ENCODE measurements around the gene ZRANB3. TPM values are rescaled to one million over a fixed set of nuclear protein-coding genes. Genes with fewer than 3 reads are reported as not detected.

Gene ZRANB3
- total and polyA plus RNA-seq, 2 donors (not counting 3 experiments of a cell fraction or from before 2014, with no cell fraction given), result 2.2 to 6.0 TPM

DNA sequence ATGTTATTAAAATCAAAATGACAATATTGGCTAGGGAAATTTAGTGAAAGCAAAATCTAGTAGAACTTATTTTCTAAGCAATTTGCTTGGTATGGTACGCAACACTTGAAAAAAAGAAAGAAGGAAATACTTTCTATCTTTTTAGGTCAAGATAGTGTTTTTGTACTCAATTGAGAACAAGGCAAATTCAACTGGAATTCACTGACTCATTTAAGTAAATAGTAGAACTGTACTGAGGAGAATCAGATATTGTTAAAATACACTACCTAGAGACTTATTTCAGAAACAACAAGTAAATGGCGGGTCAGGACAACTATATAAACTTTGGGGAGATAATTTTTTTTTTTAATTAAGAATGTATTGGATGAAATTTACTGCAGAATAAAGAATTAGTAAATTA is 18.9 kb downstream of the ZRANB3 start:
- Histone ChIP-seq H3K9me3 (replicated peaks; ENCODE audit: control insufficient read depth, insufficient read depth, low read length) (no peaks in the 10 kb centered on the region), H4K20me1 (replicated peaks; ENCODE audit: control insufficient read depth, extremely low read depth, insufficient read depth, low read length) (no peaks in the 10 kb centered on the region), H3K4me1 (ENCODE audit: control insufficient read depth, extremely low read depth, insufficient read depth, low read length) (no peaks in the 10 kb centered on the region), H3K27ac (ENCODE audit: insufficient read depth, low read depth, low read length) (no peak overlapping the region), H3K9me1 (replicated peaks; ENCODE audit: control insufficient read depth, extremely low read depth, insufficient read depth, low read length) (no peaks in the 10 kb centered on the region), H3K27me3 (ENCODE audit: control insufficient read depth in 2 of 2, insufficient read depth in 2 of 2, low read length in 2 of 2) (no peaks in the 10 kb centered on the region), H3K9ac (replicated peaks; ENCODE audit: extremely low read depth, insufficient read depth, low read length) (no peak overlapping the region), H3K36me3 (ENCODE audit: control insufficient read depth in 2 of 2, extremely low read depth in 1 of 2, insufficient read depth in 2 of 2, low read length in 2 of 2) (no peaks in the 10 kb centered on the region), H2AFZ (ENCODE audit: low read depth, low read length) (no peak overlapping the region), H3K79me2 (ENCODE audit: control insufficient read depth, insufficient read depth, low read length) (no peaks in the 10 kb centered on the region), H3K4me3 (replicated peaks in 1 of 3; ENCODE audit: insufficient read depth in 1 of 3, low read depth in 1 of 3, low read length in 3 of 3) (no peak overlapping the region), H3K4me2 (ENCODE audit: insufficient read depth, low read length) (no peak overlapping the region)
- ChIA-PET POLR2A (no interaction called here), CTCF (no interaction called here)
- FAIRE-seq (no peak), DNase-seq (ENCODE audit: low read depth, low spot score) (no peak)
- intact Hi-C loops (cut with micrococcal nuclease) (no loop called here), dilution Hi-C loops (cut with MboI; ENCODE audit: extremely low pct_ligation_motif_present, low sequenced_read_pairs) (no loop called here)
- BruUV-seq (replicated peaks), result no TSS peak
- TF ChIP-seq POLR2A (IDR thresholded peaks at IDR 0.05; ENCODE audit: low read depth, low read length) (no peak), MYC (IDR thresholded peaks at IDR 0.05; ENCODE audit: low read depth, low read length) (no peak), FOS (IDR thresholded peaks at IDR 0.05; ENCODE audit: borderline replicate concordance, insufficient read depth, low read length) (no peak)
- TF ChIP-seq, protein P1, sequence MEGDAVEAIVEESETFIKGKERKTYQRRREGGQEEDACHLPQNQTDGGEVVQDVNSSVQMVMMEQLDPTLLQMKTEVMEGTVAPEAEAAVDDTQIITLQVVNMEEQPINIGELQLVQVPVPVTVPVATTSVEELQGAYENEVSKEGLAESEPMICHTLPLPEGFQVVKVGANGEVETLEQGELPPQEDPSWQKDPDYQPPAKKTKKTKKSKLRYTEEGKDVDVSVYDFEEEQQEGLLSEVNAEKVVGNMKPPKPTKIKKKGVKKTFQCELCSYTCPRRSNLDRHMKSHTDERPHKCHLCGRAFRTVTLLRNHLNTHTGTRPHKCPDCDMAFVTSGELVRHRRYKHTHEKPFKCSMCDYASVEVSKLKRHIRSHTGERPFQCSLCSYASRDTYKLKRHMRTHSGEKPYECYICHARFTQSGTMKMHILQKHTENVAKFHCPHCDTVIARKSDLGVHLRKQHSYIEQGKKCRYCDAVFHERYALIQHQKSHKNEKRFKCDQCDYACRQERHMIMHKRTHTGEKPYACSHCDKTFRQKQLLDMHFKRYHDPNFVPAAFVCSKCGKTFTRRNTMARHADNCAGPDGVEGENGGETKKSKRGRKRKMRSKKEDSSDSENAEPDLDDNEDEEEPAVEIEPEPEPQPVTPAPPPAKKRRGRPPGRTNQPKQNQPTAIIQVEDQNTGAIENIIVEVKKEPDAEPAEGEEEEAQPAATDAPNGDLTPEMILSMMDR (IDR thresholded peaks at IDR 0.05; ENCODE audit: extremely low read depth in 1 of 2, insufficient read depth in 1 of 2, low read depth in 1 of 2, low read length in 2 of 2), result no peak

- DNase-seq (ENCODE audit: low read depth, low spot score) (no peak), FAIRE-seq (no peak)
- intact Hi-C loops (cut with micrococcal nuclease), result no loop called here
- ChIA-PET CTCF (no interaction called here), POLR2A (no interaction called here)
- no peak for TF ChIP-seq MYC (IDR thresholded peaks at IDR 0.05; ENCODE audit: low read depth, low read length)
- TF ChIP-seq FOS (IDR thresholded peaks at IDR 0.05; ENCODE audit: borderline replicate concordance, insufficient read depth, low read length), result no peak
- no peak for TF ChIP-seq JUN (IDR thresholded peaks at IDR 0.05; ENCODE audit: borderline replicate concordance, insufficient read depth, insufficient read length, low read depth)
- no peak for TF ChIP-seq POLR2A (IDR thresholded peaks at IDR 0.05; ENCODE audit: low read depth, low read length)
- no peak for TF ChIP-seq POLR2AphosphoS5 (IDR thresholded peaks at IDR 0.05; ENCODE audit: insufficient read depth, low read depth, low read length)
- TF ChIP-seq, protein P1 (IDR thresholded peaks at IDR 0.05; ENCODE audit: extremely low read depth in 1 of 2, insufficient read depth in 1 of 2, low read depth in 1 of 2, low read length in 2 of 2), result no peak
- no peak for TF ChIP-seq MAX (IDR thresholded peaks at IDR 0.05; ENCODE audit: insufficient read depth, insufficient read length)
- no peak for TF ChIP-seq GATA2 (IDR thresholded peaks at IDR 0.05; ENCODE audit: insufficient read depth, insufficient read length, low read depth, low read length)
- no peak for TF ChIP-seq EZH2 (IDR thresholded peaks at IDR 0.05; ENCODE audit: borderline replicate concordance, low read depth, low read length, severe bottlenecking)
- no peak overlapping the region for H3K4me3 ChIP-seq (replicated peaks in 1 of 3; ENCODE audit: insufficient read depth in 1 of 3, low read depth in 1 of 3, low read length in 3 of 3)
- no peaks in the 10 kb centered on the region for H3K9me3 ChIP-seq (replicated peaks; ENCODE audit: control insufficient read depth, insufficient read depth, low read length)
- no peaks in the 10 kb centered on the region for H3K36me3 ChIP-seq (ENCODE audit: control insufficient read depth in 2 of 2, extremely low read depth in 1 of 2, insufficient read depth in 2 of 2, low read length in 2 of 2)
- no peaks in the 10 kb centered on the region for H3K79me2 ChIP-seq (ENCODE audit: control insufficient read depth, insufficient read depth, low read length)
- BruUV-seq (replicated peaks), result no TSS peak
- no peaks in the 10 kb centered on the region for H3K27me3 ChIP-seq (ENCODE audit: control insufficient read depth in 2 of 2, insufficient read depth in 2 of 2, low read length in 2 of 2)
- H2AFZ ChIP-seq (ENCODE audit: low read depth, low read length), result no peak overlapping the region
- no peak overlapping the region for H3K27ac ChIP-seq (ENCODE audit: insufficient read depth, low read depth, low read length)
- no peak overlapping the region for H3K4me2 ChIP-seq (ENCODE audit: insufficient read depth, low read length)
- no peak overlapping the region for H3K9ac ChIP-seq (replicated peaks; ENCODE audit: extremely low read depth, insufficient read depth, low read length)
- no peaks in the 10 kb centered on the region for H4K20me1 ChIP-seq (replicated peaks; ENCODE audit: control insufficient read depth, extremely low read depth, insufficient read depth, low read length)
- no peaks in the 10 kb centered on the region for H3K4me1 ChIP-seq (ENCODE audit: control insufficient read depth, extremely low read depth, insufficient read depth, low read length)
- dilution Hi-C loops (cut with MboI; ENCODE audit: extremely low pct_ligation_motif_present, low sequenced_read_pairs), result no loop called here
- H3K9me1 ChIP-seq (replicated peaks; ENCODE audit: control insufficient read depth, extremely low read depth, insufficient read depth, low read length), result no peaks in the 10 kb centered on the region
Observed at GRCh38 chr2:135510577-135510976, 20.4 kb downstream of the ZRANB3 start.

Measured in endothelial cell of umbilical vein (primary cell).